GM21381 (cell line): ENCODE measurements around the gene CGAS.
"Not testable (repeated sequence)": the region's sequence is repeated elsewhere in the genome, so short reads cannot be mapped to it uniquely, and the experiment has no call there.

Experiments
- ATAC-seq: cut with Tn5 transposase; IDR thresholded peaks from one replicate; pipeline ENCODE4 v1.9.1; 2021; ENCODE audit warnings: mild to moderate bottlenecking, moderate library complexity; ENCODE audit not compliant: unreplicated experiment

Gene CGAS

GRCh38 chr6:73452107-73452461 lies at the start of gene CGAS:
CGAS (minus strand) TSS chr6:73452297; CDS start chr6:73452181, 116 bp downstream.
- ATAC-seq, result peak; percentile 78

- ATAC-seq, result no peak
Observed at GRCh38 chr6:73497915-73498314, 45.8 kb upstream of the CGAS start.

- no peak for ATAC-seq
Observed at GRCh38 chr6:73491377-73491776, 39.3 kb upstream of the CGAS start.

- no peak for ATAC-seq
Observed at GRCh38 chr6:73487473-73487872, 35.4 kb upstream of the CGAS start.

- ATAC-seq, result no peak
Observed at GRCh38 chr6:73484438-73484837, 32.3 kb upstream of the CGAS start.

- ATAC-seq, result no peak
Observed at GRCh38 chr6:73481969-73482368, 29.9 kb upstream of the CGAS start.

GRCh38 chr6:73477407-73477806 lies 25.3 kb upstream of the CGAS start:
- ATAC-seq, result no peak

- ATAC-seq, result no peak
Observed at GRCh38 chr6:73476723-73477122, 24.6 kb upstream of the CGAS start.

- peak; percentile 96 for ATAC-seq
Observed at GRCh38 chr6:73471686-73472290, 19.7 kb upstream of the CGAS start.

- ATAC-seq, result peak; percentile 95
Observed at GRCh38 chr6:73461537-73462350, 9.6 kb upstream of the CGAS start, which contains the start of gene MTO1. MTO1 (plus strand) TSS chr6:73461737; CDS start chr6:73461855, 118 bp downstream.

- ATAC-seq, result no peak
Observed at GRCh38 chr6:73460056-73460455, 8.0 kb upstream of the CGAS start.

GRCh38 chr6:73459474-73459873 lies 7.4 kb upstream of the CGAS start:
- ATAC-seq, result not testable (repeated sequence)

GRCh38 chr6:73455865-73456629 lies 4.0 kb upstream of the CGAS start:
- no peak for ATAC-seq

- ATAC-seq, result peak; percentile 41
Observed at GRCh38 chr6:73451223-73452106, 632 bp downstream of the CGAS start.

GRCh38 chr6:73443555-73443954 lies 8.5 kb downstream of the CGAS start:
- no peak for ATAC-seq

- no peak for ATAC-seq
Observed at GRCh38 chr6:73435236-73435635, 16.9 kb downstream of the CGAS start.

GRCh38 chr6:73421534-73421933 lies 30.6 kb downstream of the CGAS start:
- ATAC-seq, result no peak

GRCh38 chr6:73418081-73418741 lies 33.9 kb downstream of the CGAS start:
- no peak for ATAC-seq

- no peak for ATAC-seq
Observed at GRCh38 chr6:73413102-73413501, 39.0 kb downstream of the CGAS start.

GRCh38 chr6:73409395-73409794 lies 42.7 kb downstream of the CGAS start:
- no peak for ATAC-seq
